ENCODE results near the gene PMEL. TPM values are rescaled to one million over a fixed set of nuclear protein-coding genes. Genes with fewer than 3 reads are reported as not detected.

The PMEL gene
- total and polyA plus RNA-seq, 2 of the 8 experiments (the other 6 are each of a cell fraction or from before 2014, with no cell fraction given) = 120 to 382 TPM

- Histone ChIP-seq H3K4me1 (replicated peaks in 1 of 4; ENCODE audit: control insufficient read depth in 3 of 4, insufficient read depth in 4 of 4, low read length in 3 of 4) (peaks cover 4 to 18% (median 11%) of the 10 kb centered on the region in 4 experiments; a peak in 6 of 7 replicates), H3K18ac (ENCODE audit: extremely low read depth, low read length) (no peak overlapping the region), H4K8ac (ENCODE audit: extremely low read depth, insufficient read depth, low read length) (no peak overlapping the region), H4K91ac (replicated peaks; ENCODE audit: insufficient read length, low read length) (no peak overlapping the region), H3K4me2 (ENCODE audit: insufficient read depth in 1 of 2, low read depth in 2 of 2, low read length in 2 of 2) (no peak overlapping the region; a peak in 1 of 4 replicates), H3K79me2 (ENCODE audit: control insufficient read depth in 1 of 2, insufficient read depth in 2 of 2, low read length in 2 of 2) (no peaks in the 10 kb centered on the region), H3K9ac (replicated peaks in 1 of 4; ENCODE audit: extremely low read depth in 1 of 4, low read depth in 3 of 4, low read length in 3 of 4) (no peak overlapping the region), H2BK120ac (replicated peaks; ENCODE audit: low read depth, low read length) (no peak overlapping the region), H3K4ac (replicated peaks; ENCODE audit: insufficient read length, low read depth, low read length) (no peak overlapping the region), H2BK5ac (ENCODE audit: low read depth, low read length) (no peak overlapping the region), H4K5ac (ENCODE audit: insufficient read length, low read depth, low read length) (no peak overlapping the region), H2BK15ac (ENCODE audit: low read length) (no peak overlapping the region), H2AK5ac (ENCODE audit: low read depth, low read length) (no peak overlapping the region), H2BK20ac (ENCODE audit: low read length) (no peak overlapping the region), H2BK12ac (ENCODE audit: low read depth, low read length) (no peak overlapping the region), H3K36me3 (ENCODE audit: control insufficient read depth in 2 of 4, insufficient read depth in 4 of 4, low read length in 3 of 4) (no peaks in the 10 kb centered on the region), H3K56ac (replicated peaks; ENCODE audit: insufficient read length, low read depth, low read length) (no peak overlapping the region), H4K20me1 (replicated peaks in 1 of 2; ENCODE audit: control insufficient read depth in 1 of 2, insufficient read depth in 2 of 2, low read length in 2 of 2) (no peaks in the 10 kb centered on the region), H3K23ac (ENCODE audit: insufficient read length) (no peak overlapping the region), H3K4me3 (ENCODE audit: extremely low read depth in 1 of 4, insufficient read depth in 2 of 4, low read depth in 3 of 4, low read length in 4 of 4) (no peak overlapping the region), H3K23me2 (ENCODE audit: low read depth, low read length) (peaks cover 13% of the 10 kb centered on the region), H3K27ac (ENCODE audit: low read depth, low read length) (no peak overlapping the region), H3K79me1 (ENCODE audit: low read depth, low read length) (no peaks in the 10 kb centered on the region), H3K9me3 (ENCODE audit: insufficient read depth in 2 of 2, low read depth in 1 of 2, low read length in 1 of 2) (no peaks in the 10 kb centered on the region), H3K27me3 (replicated peaks in 1 of 4; ENCODE audit: control insufficient read depth in 3 of 4, extremely low read depth in 1 of 4, insufficient read depth in 3 of 4, low read length in 3 of 4) (peaks cover 0 to 21% (median 14%) of the 10 kb centered on the region in 4 experiments; a peak in 6 of 7 replicates), H2AFZ (ENCODE audit: low read length) (no peak overlapping the region), H3K14ac (ENCODE audit: insufficient read length) (no peak overlapping the region)
- 88% methylated on average over 1 of the region's 1 CpG; no CpG with 5 or more reads in 1 of the 2 experiments for WGBS, 2 experiments (ENCODE audit: extremely low coverage in 1 of 2, insufficient coverage in 1 of 2, insufficient read length in 1 of 2, insufficient replicate concordance in 2 of 2, low coverage in 1 of 2, low lambda C conversion rate in 2 of 2, missing lambda C conversion rate in 1 of 2)
- no peak for DNase-seq (ENCODE audit: low read depth in 1 of 2, low spot score in 2 of 2)
- no peak for FAIRE-seq
- ChIA-PET CTCF (ENCODE audit: partially characterized antibody) (interaction anchor here (0.5 to 3.8 kb wide), 13 partner anchors 7 to 1801 kb away, joined by 3 to 15 read pairs (median 4); no protein-coding TSS in a partner anchor), POLR2A (ENCODE audit: partially characterized antibody) (interaction anchor here (0.6 to 2.2 kb wide), 9 partner anchors 8 to 192 kb away, joined by 3 to 7 read pairs (median 3); partner anchors contain the start of gene ERBB3)
- TF ChIP-seq TAF7 (optimal IDR thresholded peaks at IDR 0.05; ENCODE audit: borderline replicate concordance, low read depth, low read length) = no peak
- TF ChIP-seq HDAC6 (IDR thresholded peaks at IDR 0.05; ENCODE audit: low read depth, low read length) = no peak
- no peak for TF ChIP-seq TEAD4 (IDR thresholded peaks at IDR 0.05; ENCODE audit: low read depth, low read length)
- no peak for TF ChIP-seq CBX8 (IDR thresholded peaks at IDR 0.05; ENCODE audit: borderline replicate concordance, low read depth, low read length)
- TF ChIP-seq SP4 (IDR thresholded peaks at IDR 0.05; ENCODE audit: low read length) = no peak
- TF ChIP-seq PHF8 (conservative IDR thresholded peaks at IDR 0.05; ENCODE audit: low read depth, low read length) = no peak
- TF ChIP-seq POLR2AphosphoS5 (IDR thresholded peaks at IDR 0.05; ENCODE audit: low read depth, low read length) = no peak
- TF ChIP-seq SAP30 (IDR thresholded peaks at IDR 0.05; ENCODE audit: insufficient read depth, insufficient replicate concordance, low read length) = no peak
- TF ChIP-seq BRCA1 (IDR thresholded peaks at IDR 0.05; ENCODE audit: low read depth, low read length) = no peak
- TF ChIP-seq SP2 (IDR thresholded peaks at IDR 0.05; ENCODE audit: low read length) = no peak
- TF ChIP-seq CTBP2 (IDR thresholded peaks at IDR 0.05; ENCODE audit: borderline replicate concordance, insufficient read depth, insufficient read length, low read length) = no peak
- TF ChIP-seq CEBPB (IDR thresholded peaks at IDR 0.05; ENCODE audit: low read depth, low read length) = no peak
Observed at GRCh38 chr12:55933799-55934742, 31.8 kb downstream of the PMEL start.

Data from H1 (cell line).